RPMI7951 (cell line): Measurements from ENCODE around the gene MAP4. TPM values are rescaled to one million over a fixed set of nuclear protein-coding genes. Genes with fewer than 3 reads are reported as not detected.
A peak's percentile ranks its signal among the peaks of the same experiment; 100 is the strongest.

ENCODE experiments used
- DNase-seq: peaks from one replicate; pipeline ENCODE4 v3.0.0-alpha.2; 2012; ENCODE audit warnings: low read depth
- total RNA-seq: library from RNA; depleted of rRNA; stranded (reverse); fragments of >200 nt; shearing (Covaris generic); gene quantifications from 2 replicates; pipeline ENCODE4 v1.2.3, GENCODE V29; 2014

MAP4 gene
- total RNA-seq, 1 experiment from 2014 or later: 97.6 TPM

- DNase-seq: peak; percentile 68
Measured at GRCh38 chr3:47961815-47962606, 54.2 kb downstream of the MAP4 start.

GRCh38 chr3:47961036-47961435 lies 55.2 kb downstream of the MAP4 start:
- no peak for DNase-seq

GRCh38 chr3:47956521-47956920 lies 59.7 kb downstream of the MAP4 start:
- no peak for DNase-seq

- DNase-seq: no peak
Measured at GRCh38 chr3:47954567-47954966, 61.6 kb downstream of the MAP4 start.

- DNase-seq: no peak
Measured at GRCh38 chr3:47950453-47951169, 65.6 kb downstream of the MAP4 start.

GRCh38 chr3:47949979-47950378 lies 66.2 kb downstream of the MAP4 start:
- DNase-seq: no peak

- DNase-seq: no peak
Measured at GRCh38 chr3:47940232-47940631, 76.0 kb downstream of the MAP4 start.

GRCh38 chr3:47932421-47932820 lies 83.8 kb downstream of the MAP4 start:
- no peak for DNase-seq

GRCh38 chr3:47930979-47931378 lies 85.2 kb downstream of the MAP4 start:
- DNase-seq: no peak

- DNase-seq: no peak
Measured at GRCh38 chr3:47916696-47917095, 99.5 kb downstream of the MAP4 start.

- no peak for DNase-seq
Measured at GRCh38 chr3:47916201-47916600, 100.0 kb downstream of the MAP4 start.

- peak; percentile 25 for DNase-seq
Measured at GRCh38 chr3:47912006-47912504, 104.2 kb downstream of the MAP4 start.

GRCh38 chr3:47910777-47911440 lies 105.3 kb downstream of the MAP4 start:
- DNase-seq: peak; percentile 92

- DNase-seq: no peak
Measured at GRCh38 chr3:47910233-47910632, 106.0 kb downstream of the MAP4 start.

GRCh38 chr3:47909607-47910006 lies 106.6 kb downstream of the MAP4 start:
- DNase-seq: no peak

GRCh38 chr3:47908744-47909143 lies 107.5 kb downstream of the MAP4 start:
- DNase-seq: no peak

- no peak for DNase-seq
Measured at GRCh38 chr3:47907784-47908183, 108.4 kb downstream of the MAP4 start.

GRCh38 chr3:47902746-47903145 lies 113.5 kb downstream of the MAP4 start:
- DNase-seq: no peak

GRCh38 chr3:47901280-47901833 lies 114.9 kb downstream of the MAP4 start:
- DNase-seq: no peak

GRCh38 chr3:47899495-47900108 lies 116.6 kb downstream of the MAP4 start:
- DNase-seq: no peak

- DNase-seq: no peak
Measured at GRCh38 chr3:47897954-47898353, 118.3 kb downstream of the MAP4 start.

- peak; percentile 8 for DNase-seq
Measured at GRCh38 chr3:47896736-47897135, 119.5 kb downstream of the MAP4 start.
